ENCODE measurements around the gene GPR132. TPM values are rescaled to one million over a fixed set of nuclear protein-coding genes. Genes with fewer than 3 reads are reported as not detected.
A peak's percentile ranks its signal among the peaks of the same experiment; 100 is the strongest.

The GPR132 gene
- total and polyA plus RNA-seq, 9 of the 15 experiments (the other 6 are each of a cell fraction or from before 2014, with no cell fraction given): 0.01 to 1.1 (median 0.25) TPM; not detected in 1

DNA sequence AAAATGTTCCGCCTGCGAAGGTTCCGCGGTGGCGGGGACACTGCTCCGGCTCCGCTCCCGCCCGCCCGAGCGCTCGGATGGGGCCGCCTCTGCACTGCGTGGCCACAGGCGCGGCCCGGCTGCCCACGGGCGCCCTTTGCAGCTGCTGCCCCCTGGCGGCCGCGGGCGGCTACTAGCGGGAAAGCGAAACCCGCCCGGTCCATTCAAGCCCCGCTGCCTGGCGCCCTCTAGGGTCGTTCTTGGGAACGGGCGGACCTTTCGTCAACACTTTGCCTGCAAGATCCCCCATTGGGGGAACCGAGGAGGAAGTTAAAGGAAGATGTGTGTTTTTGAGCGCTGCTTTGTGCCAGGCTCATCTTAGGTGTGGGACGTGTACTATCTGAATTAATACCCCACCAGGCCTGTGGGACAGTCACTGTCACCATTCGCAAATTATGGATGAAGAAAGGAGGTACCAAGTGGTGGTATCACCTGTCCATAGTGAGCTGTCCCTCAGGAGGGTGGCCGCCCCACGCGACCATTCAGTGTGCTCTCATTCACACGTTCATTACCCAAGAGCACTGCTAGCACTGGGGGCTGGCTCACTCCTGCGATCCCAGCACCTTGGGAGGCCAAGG lies 19.4 kb downstream of the GPR132 start (continued):
- TF ChIP-seq TGIF2 (CRISPR knock-in tag; IDR thresholded peaks at IDR 0.05) (no peak), HDGF (IDR thresholded peaks at IDR 0.05) (no peak), THRAP3 (IDR thresholded peaks at IDR 0.05; ENCODE audit: borderline replicate concordance) (no peak), POLR2AphosphoS5 (IDR thresholded peaks at IDR 0.05; ENCODE audit: control insufficient read depth, insufficient read depth, low read depth, low read length) (no peak), ZBTB7A (IDR thresholded peaks at IDR 0.05; ENCODE audit: borderline replicate concordance, control insufficient read depth, low read depth, low read length) (peak; percentile 28; the same call in 1 of the 2 replicates), NFIX (CRISPR knock-in tag; IDR thresholded peaks at IDR 0.05; ENCODE audit: low read depth) (no peak), EGR1 (conservative IDR thresholded peaks at IDR 0.05) (peak; percentile 36; the same call in 1 of the 2 replicates), PML (IDR thresholded peaks at IDR 0.05; ENCODE audit: low read length) (no peak), KAT7 (CRISPR knock-in tag; IDR thresholded peaks at IDR 0.05; ENCODE audit: borderline replicate concordance) (peak; percentile 64; the same call in 1 of the 2 replicates), RBM22 (IDR thresholded peaks at IDR 0.05; ENCODE audit: low read depth, low read length, poor library complexity, severe bottlenecking) (no peak), CSDE1 (IDR thresholded peaks at IDR 0.05) (no peak), PYGO2 (tag; IDR thresholded peaks at IDR 0.05) (no peak), PTTG1 (tag; IDR thresholded peaks at IDR 0.05; ENCODE audit: low read depth) (no peak), NCOR1 (IDR thresholded peaks at IDR 0.05) (no peak), ERF (CRISPR knock-in tag; IDR thresholded peaks at IDR 0.05) (no peak), ZNF134 (CRISPR knock-in tag; conservative IDR thresholded peaks at IDR 0.05) (no peak), ETV1 (tag; conservative IDR thresholded peaks at IDR 0.05; ENCODE audit: low read depth) (no peak), ZNF561 (CRISPR knock-in tag; conservative IDR thresholded peaks at IDR 0.05) (no peak), YY1 (IDR thresholded peaks at IDR 0.05; ENCODE audit: borderline replicate concordance in 1 of 3, control insufficient read depth in 1 of 3, extremely low read depth in 1 of 3, insufficient read depth in 3 of 3, insufficient read length in 1 of 3, insufficient replicate concordance in 2 of 3, low read depth in 1 of 3, low read length in 2 of 3) (peak in 2 of 3 experiments; percentile 44 to 60), CHD4 (IDR thresholded peaks at IDR 0.05; ENCODE audit: insufficient read depth, insufficient replicate concordance, low read depth, low read length, poor library complexity, severe bottlenecking) (no peak), RBM14 (IDR thresholded peaks at IDR 0.05; ENCODE audit: borderline replicate concordance, insufficient read depth, low read depth, low read length) (no peak), KHSRP (IDR thresholded peaks at IDR 0.05) (no peak), CBFA2T2 (conservative IDR thresholded peaks at IDR 0.05) (no peak), BRCA1 (IDR thresholded peaks at IDR 0.05) (no peak), BRCA1 (CRISPR knock-in tag; IDR thresholded peaks at IDR 0.05) (no peak)
- TF ChIP-seq, protein P1, sequence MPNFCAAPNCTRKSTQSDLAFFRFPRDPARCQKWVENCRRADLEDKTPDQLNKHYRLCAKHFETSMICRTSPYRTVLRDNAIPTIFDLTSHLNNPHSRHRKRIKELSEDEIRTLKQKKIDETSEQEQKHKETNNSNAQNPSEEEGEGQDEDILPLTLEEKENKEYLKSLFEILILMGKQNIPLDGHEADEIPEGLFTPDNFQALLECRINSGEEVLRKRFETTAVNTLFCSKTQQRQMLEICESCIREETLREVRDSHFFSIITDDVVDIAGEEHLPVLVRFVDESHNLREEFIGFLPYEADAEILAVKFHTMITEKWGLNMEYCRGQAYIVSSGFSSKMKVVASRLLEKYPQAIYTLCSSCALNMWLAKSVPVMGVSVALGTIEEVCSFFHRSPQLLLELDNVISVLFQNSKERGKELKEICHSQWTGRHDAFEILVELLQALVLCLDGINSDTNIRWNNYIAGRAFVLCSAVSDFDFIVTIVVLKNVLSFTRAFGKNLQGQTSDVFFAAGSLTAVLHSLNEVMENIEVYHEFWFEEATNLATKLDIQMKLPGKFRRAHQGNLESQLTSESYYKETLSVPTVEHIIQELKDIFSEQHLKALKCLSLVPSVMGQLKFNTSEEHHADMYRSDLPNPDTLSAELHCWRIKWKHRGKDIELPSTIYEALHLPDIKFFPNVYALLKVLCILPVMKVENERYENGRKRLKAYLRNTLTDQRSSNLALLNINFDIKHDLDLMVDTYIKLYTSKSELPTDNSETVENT (CRISPR knock-in tag; IDR thresholded peaks at IDR 0.05): no peak
- TF ChIP-seq, protein P2, sequence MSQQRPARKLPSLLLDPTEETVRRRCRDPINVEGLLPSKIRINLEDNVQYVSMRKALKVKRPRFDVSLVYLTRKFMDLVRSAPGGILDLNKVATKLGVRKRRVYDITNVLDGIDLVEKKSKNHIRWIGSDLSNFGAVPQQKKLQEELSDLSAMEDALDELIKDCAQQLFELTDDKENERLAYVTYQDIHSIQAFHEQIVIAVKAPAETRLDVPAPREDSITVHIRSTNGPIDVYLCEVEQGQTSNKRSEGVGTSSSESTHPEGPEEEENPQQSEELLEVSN (IDR thresholded peaks at IDR 0.05; ENCODE audit: borderline replicate concordance in 1 of 2, extremely low read depth in 1 of 2, insufficient read depth in 1 of 2, insufficient read length in 1 of 2, low read depth in 1 of 2, low read length in 1 of 2, poor library complexity in 1 of 2, severe bottlenecking in 1 of 2): peak in 1 of 2 experiments; percentile 52

Measured in K562 (cell line).